ENCODE measurements around the gene ALDH3B2.

The ALDH3B2 gene

GRCh38 chr11:67648140-67648795 lies 26.2 kb downstream of the ALDH3B2 start:
- TF ChIP-seq, protein P1, sequence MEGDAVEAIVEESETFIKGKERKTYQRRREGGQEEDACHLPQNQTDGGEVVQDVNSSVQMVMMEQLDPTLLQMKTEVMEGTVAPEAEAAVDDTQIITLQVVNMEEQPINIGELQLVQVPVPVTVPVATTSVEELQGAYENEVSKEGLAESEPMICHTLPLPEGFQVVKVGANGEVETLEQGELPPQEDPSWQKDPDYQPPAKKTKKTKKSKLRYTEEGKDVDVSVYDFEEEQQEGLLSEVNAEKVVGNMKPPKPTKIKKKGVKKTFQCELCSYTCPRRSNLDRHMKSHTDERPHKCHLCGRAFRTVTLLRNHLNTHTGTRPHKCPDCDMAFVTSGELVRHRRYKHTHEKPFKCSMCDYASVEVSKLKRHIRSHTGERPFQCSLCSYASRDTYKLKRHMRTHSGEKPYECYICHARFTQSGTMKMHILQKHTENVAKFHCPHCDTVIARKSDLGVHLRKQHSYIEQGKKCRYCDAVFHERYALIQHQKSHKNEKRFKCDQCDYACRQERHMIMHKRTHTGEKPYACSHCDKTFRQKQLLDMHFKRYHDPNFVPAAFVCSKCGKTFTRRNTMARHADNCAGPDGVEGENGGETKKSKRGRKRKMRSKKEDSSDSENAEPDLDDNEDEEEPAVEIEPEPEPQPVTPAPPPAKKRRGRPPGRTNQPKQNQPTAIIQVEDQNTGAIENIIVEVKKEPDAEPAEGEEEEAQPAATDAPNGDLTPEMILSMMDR (IDR thresholded peaks at IDR 0.05; ENCODE audit: low read depth, low read length, missing control alignments) = no peak
- no peak for DNase-seq (ENCODE audit: extremely low read depth, low read depth)
- no peak overlapping the region for H3K4me3 ChIP-seq (replicated peaks; ENCODE audit: low read depth, low read length)

DNA sequence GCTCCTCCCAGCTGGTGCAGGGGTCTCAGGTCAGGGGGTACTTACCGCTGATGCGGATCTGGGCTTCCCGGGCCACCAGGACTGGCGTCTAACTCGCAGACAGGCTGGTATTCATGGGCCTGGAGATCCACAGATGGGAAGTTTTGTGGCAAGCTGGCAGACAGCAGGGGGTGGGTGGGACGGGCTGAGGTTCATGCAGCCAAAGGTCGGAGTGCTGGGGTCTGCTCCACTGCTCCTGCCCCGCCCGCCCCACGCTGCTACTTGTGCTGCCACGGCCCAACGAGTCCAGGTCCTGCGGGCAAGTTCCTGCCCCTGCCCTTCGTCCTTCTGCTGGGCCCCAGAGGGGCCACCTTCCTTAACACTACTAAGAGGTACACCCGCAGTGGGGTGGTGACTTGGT lies 27.0 kb downstream of the ALDH3B2 start:
- TF ChIP-seq, protein P1 (IDR thresholded peaks at IDR 0.05; ENCODE audit: low read depth, low read length, missing control alignments) = no peak
- DNase-seq (ENCODE audit: extremely low read depth, low read depth) = no peak
- H3K4me3 ChIP-seq (replicated peaks; ENCODE audit: low read depth, low read length) = no peak overlapping the region

GRCh38 chr11:67646535-67647336 lies 27.7 kb downstream of the ALDH3B2 start:
- DNase-seq (ENCODE audit: extremely low read depth, low read depth) = no peak
- TF ChIP-seq, protein P1 (IDR thresholded peaks at IDR 0.05; ENCODE audit: low read depth, low read length, missing control alignments) = no peak
- no peak overlapping the region for H3K4me3 ChIP-seq (replicated peaks; ENCODE audit: low read depth, low read length)

DNA sequence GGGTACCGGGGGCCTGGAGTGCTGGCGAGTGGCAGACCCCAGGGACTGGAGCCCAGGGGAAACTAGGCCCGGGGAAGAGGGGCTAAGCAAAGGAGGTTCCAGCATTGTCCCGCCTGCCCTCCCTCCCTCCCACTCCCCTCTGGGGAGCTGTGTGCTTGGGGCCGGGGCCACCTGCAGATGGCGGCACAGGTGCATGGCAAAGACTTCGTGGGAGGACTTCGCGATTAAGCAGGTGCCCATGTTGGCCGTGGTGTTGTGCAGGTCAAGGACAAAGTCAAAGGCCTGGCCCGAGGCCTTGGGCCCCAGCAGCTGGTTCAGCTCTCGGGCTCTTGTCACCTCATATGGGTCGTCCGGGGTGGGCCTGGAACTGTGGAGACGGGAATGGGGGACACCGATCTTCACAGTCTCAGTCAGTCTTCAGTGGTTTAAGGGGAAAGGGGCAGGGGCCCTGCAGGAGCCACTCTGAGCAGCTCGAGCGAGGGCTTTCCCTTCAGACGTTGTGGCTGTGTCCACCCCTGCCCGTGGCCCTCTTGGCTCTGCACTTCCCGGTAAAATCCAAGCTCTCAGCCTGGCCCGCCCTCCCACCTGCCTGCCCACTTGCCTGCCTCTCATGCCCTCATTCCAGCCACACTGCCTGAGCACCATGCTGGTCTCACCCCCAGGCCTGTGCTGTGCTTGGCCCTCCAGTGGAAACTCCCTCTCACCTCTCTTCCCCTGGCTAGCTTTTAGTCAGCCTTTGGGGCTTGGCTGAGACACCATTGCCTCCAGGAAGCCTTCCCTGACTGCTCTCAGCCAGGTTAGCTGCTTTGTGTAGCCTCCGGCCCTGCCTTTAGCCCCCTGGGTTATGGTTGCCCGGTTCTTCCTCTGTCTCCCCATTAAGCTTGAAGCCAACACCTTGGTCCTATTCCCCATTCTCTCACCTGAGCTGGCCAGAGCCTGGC lies 28.6 kb downstream of the ALDH3B2 start:
- TF ChIP-seq, protein P1 (IDR thresholded peaks at IDR 0.05; ENCODE audit: low read depth, low read length, missing control alignments) = no peak
- no peak for DNase-seq (ENCODE audit: extremely low read depth, low read depth)
- no peak overlapping the region for H3K4me3 ChIP-seq (replicated peaks; ENCODE audit: low read depth, low read length)

GRCh38 chr11:67644472-67645418 lies 29.7 kb downstream of the ALDH3B2 start:
- TF ChIP-seq, protein P1 (IDR thresholded peaks at IDR 0.05; ENCODE audit: low read depth, low read length, missing control alignments) = no peak
- no peak for DNase-seq (ENCODE audit: extremely low read depth, low read depth)

More at GRCh38 chr11:67644472-67645418, 29.7 kb downstream of the ALDH3B2 start:
- no peak overlapping the region for H3K4me3 ChIP-seq (replicated peaks; ENCODE audit: low read depth, low read length)
